Neural cell (in vitro differentiated cells): ENCODE measurements around the gene LBX2. TPM values are rescaled to one million over a fixed set of nuclear protein-coding genes. Genes with fewer than 3 reads are reported as not detected.

Source experiments
- H2AFZ ChIP-seq: fragments of 200-600, 300-800 bp; sonication (generic), shearing (Covaris generic); 2 replicates; pipeline ENCODE4 v1.6.0; 2014; ENCODE audit warnings: low read depth, mild to moderate bottlenecking, antibody characterized with exemption, low read length, moderate library complexity
- H3F3A ChIP-seq: fragments of 200-600 bp; shearing (Covaris generic); 2 replicates; pipeline ENCODE4 v1.6.1; 2016; ENCODE audit warnings: mild to moderate bottlenecking, moderate library complexity, mixed read lengths, antibody characterized with exemption, low read length; ENCODE audit not compliant: insufficient read depth, poor library complexity, severe bottlenecking
- H3K27ac ChIP-seq: fragments of 200-600, 300-800 bp; sonication (generic), shearing (Covaris generic); 2 replicates; pipeline ENCODE4 v1.5.1; 2014; ENCODE audit warnings: mild to moderate bottlenecking, low read length, moderate library complexity
- H3K27me3 ChIP-seq: fragments of 300-800, 200-600 bp; sonication (generic), shearing (Covaris generic); 2 replicates; pipeline ENCODE4 v1.6.0; 2014; ENCODE audit warnings: mild to moderate bottlenecking, low read depth, low read length, moderate library complexity; ENCODE audit not compliant: insufficient read depth
- H3K36me3 ChIP-seq: fragments of 300-800, 200-600 bp; sonication (generic), shearing (Covaris generic); 2 replicates; pipeline ENCODE4 v1.5.1; 2014; ENCODE audit warnings: mild to moderate bottlenecking, antibody characterized with exemption, low read length, moderate library complexity; ENCODE audit not compliant: insufficient read depth
- H3K4me2 ChIP-seq: fragments of 300-800, 200-600 bp; sonication (generic), shearing (Covaris generic); 2 replicates; pipeline ENCODE4 v1.6.0; 2014; ENCODE audit warnings: mild to moderate bottlenecking, low read length
- H3K4me3 ChIP-seq: fragments of 300-800, 200-600 bp; sonication (generic), shearing (Covaris generic); 2 replicates; pipeline ENCODE4 v1.5.1; 2014; ENCODE audit warnings: mild to moderate bottlenecking, low read length, moderate library complexity
- H3K79me2 ChIP-seq: fragments of 200-600 bp; shearing (Covaris generic); replicated peaks from 2 replicates; pipeline ENCODE4 v1.6.0; 2014; ENCODE audit warnings: mild to moderate bottlenecking, low read length, moderate library complexity; ENCODE audit not compliant: insufficient read depth
- H3K9ac ChIP-seq: fragments of 300-800, 200-600 bp; sonication (generic), shearing (Covaris generic); 2 replicates; pipeline ENCODE4 v1.6.1; 2016; ENCODE audit warnings: mild to moderate bottlenecking, low read length, mixed read lengths
- H3K9me2 ChIP-seq: fragments of 200-600 bp; shearing (Covaris generic); 2 replicates; pipeline ENCODE4 v1.6.1; 2016; ENCODE audit warnings: mild to moderate bottlenecking, low read length, mixed read lengths; ENCODE audit not compliant: insufficient read depth
- H3K9me3 ChIP-seq: fragments of 200-600, 300-800 bp; sonication (generic), shearing (Covaris generic); 2 replicates; pipeline ENCODE4 v1.6.1; 2016; ENCODE audit warnings: mild to moderate bottlenecking, mixed run types, low read length, moderate library complexity, mixed read lengths
- H4K20me1 ChIP-seq: fragments of 200-600 bp; shearing (Covaris generic); 2 replicates; pipeline ENCODE4 v1.6.1; 2016; ENCODE audit warnings: mild to moderate bottlenecking, mixed run types; ENCODE audit not compliant: insufficient read depth
- EP300 ChIP-seq: fragments of 450-650 bp; conservative IDR thresholded peaks from 2 replicates; pipeline ENCODE4 v1.6.1; 2014; ENCODE audit warnings: antibody characterized with exemption, mild to moderate bottlenecking, moderate library complexity; ENCODE audit not compliant: poor library complexity, severe bottlenecking
- MXI1 ChIP-seq: fragments of 450-650 bp; conservative IDR thresholded peaks from 2 replicates; pipeline ENCODE4 v1.6.1; 2014; ENCODE audit warnings: antibody characterized with exemption, mild to moderate bottlenecking; ENCODE audit not compliant: poor library complexity, severe bottlenecking
- POLR2AphosphoS5 ChIP-seq: IDR thresholded peaks from 2 replicates; pipeline ENCODE4 v1.6.1; 2012
- RAD21 ChIP-seq: fragments of 450-650 bp; conservative IDR thresholded peaks from 2 replicates; pipeline ENCODE4 v1.6.1; 2014; ENCODE audit warnings: antibody characterized with exemption, mild to moderate bottlenecking, moderate library complexity
- REST ChIP-seq: IDR thresholded peaks from 2 replicates; pipeline ENCODE4 v1.6.1; 2012; ENCODE audit warnings: borderline replicate concordance
- SMC3 ChIP-seq: fragments of 450-650 bp; conservative IDR thresholded peaks from 2 replicates; pipeline ENCODE4 v1.6.1; 2014; ENCODE audit warnings: antibody characterized with exemption, mild to moderate bottlenecking, moderate library complexity; ENCODE audit not compliant: poor library complexity
- TAF1 ChIP-seq: IDR thresholded peaks from 2 replicates; pipeline ENCODE4 v1.6.1; 2012; ENCODE audit warnings: low read depth
- polyA plus RNA-seq: library from polyadenylated mRNA; depleted of rRNA; stranded (reverse); fragments of >200 nt; gene quantifications from 2 replicates; pipeline ENCODE4 v1.2.3, GENCODE V29; 2014
- TF ChIP-seq, protein P1 (sequence below): fragments of 450-650 bp; IDR thresholded peaks from 2 replicates; pipeline ENCODE4 v1.5.1; 2014; ENCODE audit warnings: antibody characterized with exemption, mild to moderate bottlenecking, moderate library complexity; ENCODE audit not compliant: poor library complexity, severe bottlenecking

Gene LBX2
- polyA plus RNA-seq, 1 donor from 2014 or later, result not detected

DNA sequence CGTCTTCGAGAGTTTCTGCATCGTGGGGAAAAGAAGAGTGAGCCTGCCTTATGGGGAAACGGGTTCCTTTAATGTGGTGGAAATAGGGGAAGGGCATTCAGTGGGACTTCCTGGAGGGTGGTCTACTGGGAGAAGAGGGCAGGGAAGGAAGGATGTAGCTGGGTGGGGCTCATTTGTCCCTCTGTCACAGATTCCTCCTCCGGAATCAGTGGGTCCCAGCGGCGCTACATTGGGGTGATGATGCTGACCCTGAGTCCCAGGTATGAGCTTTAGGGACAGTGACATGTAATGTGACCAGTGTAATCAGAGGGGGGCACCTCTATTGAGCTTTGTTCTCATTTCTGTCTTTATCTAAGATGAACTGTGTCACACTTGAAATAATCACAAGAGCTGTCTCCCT, 32.3 kb upstream of the LBX2 start:
- H3K36me3 ChIP-seq, result no peaks in the 10 kb centered on the region
- H3F3A ChIP-seq, result no peaks in the 10 kb centered on the region
- H3K27me3 ChIP-seq, result no peaks in the 10 kb centered on the region
- H3K79me2 ChIP-seq, result peaks cover 14% of the 10 kb centered on the region
- peak overlapping the region; percentile 73 for H3K4me3 ChIP-seq
- H4K20me1 ChIP-seq, result no peaks in the 10 kb centered on the region
- no peaks in the 10 kb centered on the region for H3K9me3 ChIP-seq
- TF ChIP-seq, protein P1, sequence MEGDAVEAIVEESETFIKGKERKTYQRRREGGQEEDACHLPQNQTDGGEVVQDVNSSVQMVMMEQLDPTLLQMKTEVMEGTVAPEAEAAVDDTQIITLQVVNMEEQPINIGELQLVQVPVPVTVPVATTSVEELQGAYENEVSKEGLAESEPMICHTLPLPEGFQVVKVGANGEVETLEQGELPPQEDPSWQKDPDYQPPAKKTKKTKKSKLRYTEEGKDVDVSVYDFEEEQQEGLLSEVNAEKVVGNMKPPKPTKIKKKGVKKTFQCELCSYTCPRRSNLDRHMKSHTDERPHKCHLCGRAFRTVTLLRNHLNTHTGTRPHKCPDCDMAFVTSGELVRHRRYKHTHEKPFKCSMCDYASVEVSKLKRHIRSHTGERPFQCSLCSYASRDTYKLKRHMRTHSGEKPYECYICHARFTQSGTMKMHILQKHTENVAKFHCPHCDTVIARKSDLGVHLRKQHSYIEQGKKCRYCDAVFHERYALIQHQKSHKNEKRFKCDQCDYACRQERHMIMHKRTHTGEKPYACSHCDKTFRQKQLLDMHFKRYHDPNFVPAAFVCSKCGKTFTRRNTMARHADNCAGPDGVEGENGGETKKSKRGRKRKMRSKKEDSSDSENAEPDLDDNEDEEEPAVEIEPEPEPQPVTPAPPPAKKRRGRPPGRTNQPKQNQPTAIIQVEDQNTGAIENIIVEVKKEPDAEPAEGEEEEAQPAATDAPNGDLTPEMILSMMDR, result no peak
- TF ChIP-seq POLR2AphosphoS5 (no peak), EP300 (no peak), MXI1 (no peak), REST (no peak), TAF1 (no peak), SMC3 (no peak)
- H3K27ac ChIP-seq, result no peak overlapping the region
- no peak overlapping the region for H2AFZ ChIP-seq
- H3K4me2 ChIP-seq, result no peak overlapping the region
- no peak overlapping the region for H3K9ac ChIP-seq
- no peaks in the 10 kb centered on the region for H3K9me2 ChIP-seq

- Histone ChIP-seq H4K20me1 (no peaks in the 10 kb centered on the region), H3K9ac (peak overlapping the region; percentile 78), H2AFZ (peak overlapping the region; percentile 40), H3K27ac (peak overlapping the region; percentile 75), H3K27me3 (no peaks in the 10 kb centered on the region), H3K9me2 (no peaks in the 10 kb centered on the region), H3K4me3 (peak overlapping the region; percentile 73), H3K79me2 (peaks cover 14% of the 10 kb centered on the region), H3K4me2 (peak overlapping the region; percentile 86), H3F3A (no peaks in the 10 kb centered on the region), H3K36me3 (no peaks in the 10 kb centered on the region), H3K9me3 (no peaks in the 10 kb centered on the region)
- TF ChIP-seq REST (no peak), MXI1 (no peak), RAD21 (no peak), EP300 (no peak)
- TF ChIP-seq, protein P1, result no peak
These were observed 31.1 kb upstream of the LBX2 start for GRCh38 chr2:74530239-74531187.
